ENCODE data around the gene MED4. TPM values are rescaled to one million over a fixed set of nuclear protein-coding genes. Genes with fewer than 3 reads are reported as not detected.

MED4 gene
- total RNA-seq, 1 experiment from 2014 or later = 50.6 TPM

- Mint-ChIP-seq H3K27ac (no peak overlapping the region), H3K4me1 (peaks cover 32 to 36% of the 10 kb centered on the region in 2 experiments)
- no peak overlapping the region for H3K14ac ChIP-seq (ENCODE audit: insufficient read depth, low read length)
These were observed 1.3 kb downstream of the MED4 start for GRCh38 chr13:48093588-48093987.

More at GRCh38 chr13:48093588-48093987, 1.3 kb downstream of the MED4 start:
- Histone ChIP-seq H3K23me2 (ENCODE audit: insufficient read length, low read depth, low read length, poor library complexity, severe bottlenecking) (no peaks in the 10 kb centered on the region), H4K91ac (ENCODE audit: insufficient read length, low read depth, low read length) (no peak overlapping the region), H3K79me2 (ENCODE audit: insufficient read depth, low read length) (peaks cover 40% of the 10 kb centered on the region), H3K79me1 (ENCODE audit: insufficient read depth, low read depth, low read length, poor library complexity, severe bottlenecking) (peaks cover 3% of the 10 kb centered on the region), H4K20me1 (ENCODE audit: control insufficient read depth, insufficient read depth, insufficient read length) (no peaks in the 10 kb centered on the region), H3K23ac (ENCODE audit: insufficient read length, low read depth, low read length) (no peak overlapping the region), H2BK15ac (ENCODE audit: low read depth, low read length) (no peak overlapping the region), H2BK5ac (ENCODE audit: insufficient read length, low read length) (no peak overlapping the region), H3K27ac (ENCODE audit: insufficient read length, low read depth, low read length) (no peak overlapping the region), H3K27me3 (ENCODE audit: insufficient read depth, low read length) (no peaks in the 10 kb centered on the region; the same call in 1 of the 2 replicates), H2BK120ac (ENCODE audit: low read depth, low read length, poor library complexity, severe bottlenecking) (no peak overlapping the region), H3K4me2 (ENCODE audit: insufficient read depth, insufficient read length, low read length) (peak overlapping the region; percentile 96), H3K9ac (ENCODE audit: extremely low read depth, insufficient read length, low read length) (peak overlapping the region; percentile 94), H4K5ac (ENCODE audit: insufficient read length, low read depth, low read length) (no peak overlapping the region), H3K18ac (ENCODE audit: insufficient read length, low read depth, low read length) (no peak overlapping the region), H3T11ph (ENCODE audit: low read length) (no peak overlapping the region), H3K56ac (ENCODE audit: insufficient read length, low read depth, low read length) (no peak overlapping the region), H2BK12ac (ENCODE audit: insufficient read length, low read depth, low read length) (no peak overlapping the region), H3K4ac (ENCODE audit: low read depth, low read length) (no peak overlapping the region), H4K8ac (replicated peaks; ENCODE audit: insufficient read length, low read depth, low read length) (no peak overlapping the region), H3K4me1 (ENCODE audit: insufficient read depth, low read length) (peaks cover 2% of the 10 kb centered on the region; the same call in 1 of the 2 replicates), H2BK20ac (ENCODE audit: low read depth, low read length, poor library complexity, severe bottlenecking) (no peak overlapping the region), H2AK5ac (ENCODE audit: insufficient read length, low read length) (no peak overlapping the region), H3K9me3 (ENCODE audit: control insufficient read depth, low read depth, low read length) (no peaks in the 10 kb centered on the region), H2AFZ (ENCODE audit: low read length) (no peak overlapping the region)
- TF ChIP-seq CTCF (conservative IDR thresholded peaks at IDR 0.05) = no peak
- no peaks in the 10 kb centered on the region for H3K27me3 Mint-ChIP-seq (ENCODE audit: low read depth)
- H3K9me3 Mint-ChIP-seq = peaks cover 2 to 5% of the 10 kb centered on the region in 2 experiments; a peak in 2 of 5 replicates
- peak overlapping the region; percentile 98 to 99 for H3K4me3 Mint-ChIP-seq
- no CpG with 5 or more reads among the region's 9 CpGs for WGBS (ENCODE audit: extremely low coverage, insufficient read length, low lambda C conversion rate)
- no peak for DNase-seq
- peaks cover 0 to 4% (median 2%) of the 10 kb centered on the region in 3 experiments; a peak in 3 of 7 replicates for H3K36me3 Mint-ChIP-seq (ENCODE audit: insufficient read depth in 1 of 3, low read depth in 3 of 3)
